ENCODE results near the gene PDAP1. TPM values are rescaled to one million over a fixed set of nuclear protein-coding genes. Genes with fewer than 3 reads are reported as not detected.

PDAP1 gene
- total RNA-seq, 1 experiment from 2014 or later = 200 TPM

DNA sequence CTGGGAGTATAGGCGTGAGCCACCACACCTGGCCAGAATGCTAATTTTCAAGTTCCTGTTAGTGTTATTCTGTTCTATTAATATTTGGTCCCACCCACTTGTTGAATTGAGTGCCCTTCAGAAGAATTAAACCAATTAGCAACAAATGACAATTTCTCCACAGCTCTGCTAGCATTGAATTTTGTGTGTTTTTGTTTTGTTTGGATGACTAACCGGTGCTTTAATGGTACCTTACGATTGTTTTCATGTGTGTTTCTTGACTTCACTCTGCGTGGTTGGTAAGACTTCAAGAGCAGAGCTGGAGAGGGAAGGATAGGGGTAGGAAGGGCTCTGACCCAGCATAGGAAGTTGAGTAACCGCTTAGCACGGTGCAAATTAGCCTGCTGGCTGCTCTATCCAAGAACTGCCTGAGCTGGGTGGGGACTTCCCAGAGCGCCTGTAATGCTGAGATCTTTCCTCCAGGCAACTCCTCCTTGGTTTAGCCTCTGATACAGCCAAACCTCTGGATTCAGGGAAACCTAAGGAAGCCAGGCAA lies 29.3 kb downstream of the PDAP1 start:
- CTCF ChIA-PET = interaction anchor here (1.1 kb wide), 1 partner anchor 35 kb away, joined by 4 read pairs; no protein-coding TSS in a partner anchor
- Mint-ChIP-seq H3K27ac (ENCODE audit: low read depth, unreplicated experiment) (peak overlapping the region; percentile 79), H3K27me3 (ENCODE audit: insufficient read depth, unreplicated experiment) (no peaks in the 10 kb centered on the region)

DNA sequence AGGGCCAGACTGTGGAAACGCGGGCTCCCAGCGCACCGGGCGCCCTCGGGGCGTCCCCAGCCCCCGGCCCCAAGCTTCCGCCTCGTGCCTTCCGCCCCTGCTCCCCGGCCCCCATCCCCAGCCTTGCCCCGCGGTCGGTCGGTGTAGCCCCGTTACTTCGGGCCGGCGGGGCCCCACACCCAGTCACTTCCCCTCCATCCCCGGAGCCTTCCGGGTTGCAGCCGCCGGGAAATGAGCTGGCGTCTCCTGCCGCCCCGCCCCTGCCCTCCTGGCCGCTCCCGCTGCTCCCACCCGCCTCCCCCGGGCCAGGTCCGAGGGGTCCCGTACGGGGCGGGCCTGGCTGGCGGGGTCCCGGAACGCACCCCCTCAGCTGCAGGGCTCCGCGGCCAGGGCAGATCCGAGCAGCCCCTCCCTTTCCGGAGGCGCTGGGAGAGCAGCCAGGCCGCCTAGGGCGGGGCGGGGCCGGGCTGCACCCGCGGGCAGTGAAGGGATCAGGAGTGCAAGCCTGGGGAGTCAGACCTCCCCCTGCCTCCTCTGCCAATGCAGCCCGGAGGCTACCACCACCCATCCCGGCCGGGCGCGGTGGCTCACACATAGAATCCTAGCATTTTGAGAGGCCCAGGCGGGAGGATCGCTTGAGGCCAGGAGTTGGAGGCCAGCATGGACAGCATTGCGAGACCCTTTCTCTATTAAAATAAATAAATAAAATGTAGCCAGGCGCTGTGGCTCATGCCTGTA lies 33.2 kb downstream of the PDAP1 start:
- CTCF ChIA-PET = interaction anchor here (0.6 to 1.0 kb wide), 3 partner anchors 28 to 36 kb away, joined by 3 to 4 read pairs (median 3); no protein-coding TSS in a partner anchor
- H3K4me3 Mint-ChIP-seq (ENCODE audit: unreplicated experiment) = peak overlapping the region; percentile 70
- intact Hi-C loops (cut with micrococcal nuclease) = no loop called here
- TF ChIP-seq, protein P1, sequence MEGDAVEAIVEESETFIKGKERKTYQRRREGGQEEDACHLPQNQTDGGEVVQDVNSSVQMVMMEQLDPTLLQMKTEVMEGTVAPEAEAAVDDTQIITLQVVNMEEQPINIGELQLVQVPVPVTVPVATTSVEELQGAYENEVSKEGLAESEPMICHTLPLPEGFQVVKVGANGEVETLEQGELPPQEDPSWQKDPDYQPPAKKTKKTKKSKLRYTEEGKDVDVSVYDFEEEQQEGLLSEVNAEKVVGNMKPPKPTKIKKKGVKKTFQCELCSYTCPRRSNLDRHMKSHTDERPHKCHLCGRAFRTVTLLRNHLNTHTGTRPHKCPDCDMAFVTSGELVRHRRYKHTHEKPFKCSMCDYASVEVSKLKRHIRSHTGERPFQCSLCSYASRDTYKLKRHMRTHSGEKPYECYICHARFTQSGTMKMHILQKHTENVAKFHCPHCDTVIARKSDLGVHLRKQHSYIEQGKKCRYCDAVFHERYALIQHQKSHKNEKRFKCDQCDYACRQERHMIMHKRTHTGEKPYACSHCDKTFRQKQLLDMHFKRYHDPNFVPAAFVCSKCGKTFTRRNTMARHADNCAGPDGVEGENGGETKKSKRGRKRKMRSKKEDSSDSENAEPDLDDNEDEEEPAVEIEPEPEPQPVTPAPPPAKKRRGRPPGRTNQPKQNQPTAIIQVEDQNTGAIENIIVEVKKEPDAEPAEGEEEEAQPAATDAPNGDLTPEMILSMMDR (IDR thresholded peaks at IDR 0.05; ENCODE audit: unreplicated experiment) = no peak
- H3K27me3 Mint-ChIP-seq (ENCODE audit: insufficient read depth, unreplicated experiment) = no peaks in the 10 kb centered on the region
- POLR2A ChIA-PET = interaction anchor here (0.6 to 3.8 kb wide), 6 partner anchors 26 to 184 kb away, joined by 3 to 46 read pairs (median 3); partner anchors contain the start of genes BUD31 and PDAP1
- BruUV-seq (replicated peaks) = no TSS peak
- peaks cover 14% of the 10 kb centered on the region for H3K4me1 Mint-ChIP-seq (ENCODE audit: insufficient read depth, unreplicated experiment)
- H3K36me3 Mint-ChIP-seq (ENCODE audit: insufficient read depth, unreplicated experiment) = peaks cover 31% of the 10 kb centered on the region
- H3K27ac Mint-ChIP-seq (ENCODE audit: low read depth, unreplicated experiment) = peak overlapping the region; percentile 39
- DNase-seq (ENCODE audit: unreplicated experiment) = peak; percentile 88
- no peaks in the 10 kb centered on the region for H3K9me3 Mint-ChIP-seq (ENCODE audit: unreplicated experiment)

More for the DNA sequence above, 29.3 kb downstream of the PDAP1 start:
- POLR2A ChIA-PET = interaction anchor here (0.6 to 2.9 kb wide), 8 partner anchors 11 to 380 kb away, joined by 3 to 36 read pairs (median 3); partner anchors contain the start of genes BUD31 and PDAP1
- intact Hi-C loops (cut with micrococcal nuclease) = loop anchor here (2.0 kb wide), 1 partner anchor 30 kb away; the partner anchor contains the start of genes BUD31 and PDAP1
- peak; percentile 92 for DNase-seq (ENCODE audit: unreplicated experiment)
- H3K9me3 Mint-ChIP-seq (ENCODE audit: unreplicated experiment) = no peaks in the 10 kb centered on the region
- peaks cover 36% of the 10 kb centered on the region for H3K36me3 Mint-ChIP-seq (ENCODE audit: insufficient read depth, unreplicated experiment)
- TF ChIP-seq, protein P1 (IDR thresholded peaks at IDR 0.05; ENCODE audit: unreplicated experiment) = no peak
- H3K4me3 Mint-ChIP-seq (ENCODE audit: unreplicated experiment) = peak overlapping the region; percentile 55
- peaks cover 18% of the 10 kb centered on the region for H3K4me1 Mint-ChIP-seq (ENCODE audit: insufficient read depth, unreplicated experiment)
- BruUV-seq (replicated peaks) = no TSS peak

DNA sequence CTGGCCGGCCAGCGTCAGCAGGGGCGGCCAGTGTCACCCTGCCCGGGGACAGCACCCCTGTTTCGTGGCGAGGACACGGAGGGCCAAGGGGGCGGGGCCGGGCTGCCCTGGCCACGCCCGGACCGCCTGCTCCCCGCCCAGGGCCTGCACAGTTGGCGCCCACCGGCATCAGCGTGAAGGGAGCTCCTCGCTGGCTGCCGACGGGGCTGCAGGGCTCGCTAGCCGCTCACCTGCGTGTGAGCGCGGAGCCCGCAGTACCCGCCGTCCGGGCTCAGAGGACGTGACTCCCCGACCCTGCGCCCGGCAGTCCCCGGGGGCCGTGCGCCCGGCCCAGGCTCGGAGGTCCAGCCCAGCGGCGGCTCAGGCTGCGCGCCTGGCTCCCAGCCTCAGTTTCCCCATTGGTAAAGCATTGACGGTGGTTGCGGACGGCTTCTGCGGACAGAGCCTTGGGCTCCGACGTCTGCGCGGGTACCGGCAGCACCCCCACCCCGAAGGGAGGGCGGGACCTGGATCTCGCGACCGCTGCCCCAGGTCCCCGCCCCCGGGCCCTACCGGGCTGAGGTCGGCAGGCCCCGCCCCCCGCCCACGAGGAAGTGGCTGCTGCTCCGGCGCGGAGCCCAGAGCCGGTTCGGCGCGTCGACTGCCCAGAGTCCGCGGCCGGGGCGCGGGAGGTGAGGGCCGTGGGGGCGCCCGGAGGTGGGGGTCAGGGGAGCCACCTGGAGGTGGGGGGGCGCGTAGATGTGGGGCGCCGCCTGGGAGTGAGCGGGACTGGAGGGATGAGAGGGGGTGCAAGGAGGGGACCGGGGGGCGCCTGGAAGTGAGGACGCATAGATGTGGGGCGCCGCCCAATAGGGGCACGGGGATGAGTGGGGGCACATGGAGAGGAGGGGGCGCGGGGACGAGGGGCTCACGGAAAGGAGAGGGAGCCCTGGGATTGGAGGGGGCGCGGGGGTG lies 34.0 kb downstream of the PDAP1 start, which contains the start of gene ARPC1B:
TSS of gene ARPC1B (plus strand) at position 620 of the 954 bp plus-strand sequence. CDS start 10,985 bp downstream, outside the sequence.
- peak within 1 kb of the TSS; percentile 39 for H3K27ac Mint-ChIP-seq (ENCODE audit: low read depth, unreplicated experiment)
- no TSS peak for BruUV-seq (replicated peaks)
- intact Hi-C loops (cut with micrococcal nuclease) = no loop called here
- H3K36me3 Mint-ChIP-seq (ENCODE audit: insufficient read depth, unreplicated experiment) = peaks cover 30% of the 10 kb centered on the region
- no peaks in the 10 kb centered on the region for H3K27me3 Mint-ChIP-seq (ENCODE audit: insufficient read depth, unreplicated experiment)
- H3K4me1 Mint-ChIP-seq (ENCODE audit: insufficient read depth, unreplicated experiment) = peaks cover 6% of the 10 kb centered on the region
- peak; percentile 73 for DNase-seq (ENCODE audit: unreplicated experiment)
- CTCF ChIA-PET = interaction anchor here (0.5 to 1.3 kb wide), 2 partner anchors 9 to 13 kb away, joined by 4 to 5 read pairs; no protein-coding TSS in a partner anchor
- POLR2A ChIA-PET = interaction anchor here (0.6 to 3.8 kb wide), 5 partner anchors 13 to 185 kb away, joined by 3 to 46 read pairs (median 3); partner anchors contain the start of genes BUD31 and PDAP1
- TF ChIP-seq, protein P1 (IDR thresholded peaks at IDR 0.05; ENCODE audit: unreplicated experiment) = no peak
- no peaks in the 10 kb centered on the region for H3K9me3 Mint-ChIP-seq (ENCODE audit: unreplicated experiment)
- peak within 1 kb of the TSS; percentile 70 for H3K4me3 Mint-ChIP-seq (ENCODE audit: unreplicated experiment)
